NB4 (cell line): ENCODE data around the gene MRGPRX4.

ENCODE experiments used
- MYC ChIP-seq: IDR thresholded peaks from 2 replicates; pipeline ENCODE4 v1.6.1; 2011; ENCODE audit warnings: low read depth, low read length
- POLR2A ChIP-seq: IDR thresholded peaks from 2 replicates; pipeline ENCODE4 v1.6.1; 2011; ENCODE audit warnings: mild to moderate bottlenecking; ENCODE audit not compliant: insufficient read length; ENCODE audit errors: extremely low read depth
- TF ChIP-seq, protein P1 (sequence below): IDR thresholded peaks from one replicate; pipeline ENCODE4 v1.5.1; 2012; ENCODE audit warnings: low read depth, low read length
- TF ChIP-seq, protein P2 (sequence below): IDR thresholded peaks from 2 replicates; pipeline ENCODE4 v1.6.1; 2011; ENCODE audit warnings: low read depth, low read length

DNA sequence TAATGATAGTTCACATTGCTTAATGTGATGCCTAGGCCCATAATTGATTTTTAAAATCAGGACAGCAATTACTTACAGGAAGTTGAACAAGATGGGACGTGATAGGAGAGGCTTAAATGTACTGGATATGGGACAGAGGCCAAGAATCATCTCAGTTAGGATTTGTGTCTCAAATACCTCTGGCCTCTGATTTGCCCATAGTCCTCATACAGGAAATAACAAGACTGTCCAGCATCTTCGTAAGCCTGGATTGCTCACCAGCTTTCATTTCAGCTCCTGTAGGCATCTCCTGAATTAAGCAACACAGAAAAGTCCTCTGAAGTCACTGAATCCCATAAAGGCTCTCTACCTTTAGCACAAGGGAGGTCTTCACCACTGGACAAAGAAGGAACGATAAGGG, 40.3 kb upstream of the MRGPRX4 start, which contains the start of gene MRGPRX3:
- TF ChIP-seq, protein P1, sequence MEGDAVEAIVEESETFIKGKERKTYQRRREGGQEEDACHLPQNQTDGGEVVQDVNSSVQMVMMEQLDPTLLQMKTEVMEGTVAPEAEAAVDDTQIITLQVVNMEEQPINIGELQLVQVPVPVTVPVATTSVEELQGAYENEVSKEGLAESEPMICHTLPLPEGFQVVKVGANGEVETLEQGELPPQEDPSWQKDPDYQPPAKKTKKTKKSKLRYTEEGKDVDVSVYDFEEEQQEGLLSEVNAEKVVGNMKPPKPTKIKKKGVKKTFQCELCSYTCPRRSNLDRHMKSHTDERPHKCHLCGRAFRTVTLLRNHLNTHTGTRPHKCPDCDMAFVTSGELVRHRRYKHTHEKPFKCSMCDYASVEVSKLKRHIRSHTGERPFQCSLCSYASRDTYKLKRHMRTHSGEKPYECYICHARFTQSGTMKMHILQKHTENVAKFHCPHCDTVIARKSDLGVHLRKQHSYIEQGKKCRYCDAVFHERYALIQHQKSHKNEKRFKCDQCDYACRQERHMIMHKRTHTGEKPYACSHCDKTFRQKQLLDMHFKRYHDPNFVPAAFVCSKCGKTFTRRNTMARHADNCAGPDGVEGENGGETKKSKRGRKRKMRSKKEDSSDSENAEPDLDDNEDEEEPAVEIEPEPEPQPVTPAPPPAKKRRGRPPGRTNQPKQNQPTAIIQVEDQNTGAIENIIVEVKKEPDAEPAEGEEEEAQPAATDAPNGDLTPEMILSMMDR, result no peak
- TF ChIP-seq POLR2A (no peak), MYC (no peak)
- TF ChIP-seq, protein P2, sequence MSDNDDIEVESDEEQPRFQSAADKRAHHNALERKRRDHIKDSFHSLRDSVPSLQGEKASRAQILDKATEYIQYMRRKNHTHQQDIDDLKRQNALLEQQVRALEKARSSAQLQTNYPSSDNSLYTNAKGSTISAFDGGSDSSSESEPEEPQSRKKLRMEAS, result no peak
